T-cell (primary cell): ENCODE measurements around the gene WDR93. TPM values are rescaled to one million over a fixed set of nuclear protein-coding genes. Genes with fewer than 3 reads are reported as not detected.
A peak's percentile ranks its signal among the peaks of the same experiment; 100 is the strongest.

Source experiments
- ATAC-seq, 4 experiments: fragments of 200-7000 bp in 3 of 4; fragments of 150-1000 bp in 1 of 4; cut with Tn5 transposase; replicated peaks in 1 of 4; 1 replicate in 3 of 4; 2 replicates in 1 of 4; pipeline ENCODE4 v1.10.0; 2021; ENCODE audit warnings: moderate library complexity in 3 of 4, mild to moderate bottlenecking in 2 of 4, moderate number of reproducible peaks in 1 of 4
- CTCF ChIA-PET, 2 donors: fragments of 300-600 bp; sonication (Branson Sonifier 250); formaldehyde crosslinking; loops; one replicate each; lab custom pipeline; 2022; ENCODE audit warnings: antibody characterized with exemption in 2 of 2; lab: Charles Lee
- POLR2A ChIA-PET, 2 donors: fragments of 300-600 bp; sonication (Branson Sonifier 250); formaldehyde crosslinking; loops; one replicate each; lab custom pipeline; 2022; ENCODE audit warnings: antibody characterized with exemption in 2 of 2; lab: Charles Lee
- DNase-seq, 35 experiments: peaks; one replicate each; pipeline versions ENCODE4 v3.0.0 to v3.0.0-alpha.2; 2013 to 2023
- H3K27ac ChIP-seq: one replicate; pipeline ENCODE4 v1.5.1; 2013; ENCODE audit warnings: low read length
- H3K27me3 ChIP-seq, 2 experiments: replicated peaks in 1 of 2; 1 replicate in 1 of 2; 2 replicates in 1 of 2; pipeline versions ENCODE4 v1.6.1 to v1.7.0; 2013; ENCODE audit warnings: low read length in 1 of 2, mixed read lengths in 1 of 2; ENCODE audit not compliant: control insufficient read depth in 2 of 2, insufficient read depth in 2 of 2; ENCODE audit errors: extremely low read depth in 1 of 2
- H3K36me3 ChIP-seq, 2 donors: 1 replicate in 1 of 2; 2 replicates in 1 of 2; pipeline versions ENCODE4 v1.6.1 to v1.7.0; 2013; ENCODE audit warnings: low read length in 1 of 2; ENCODE audit not compliant: control insufficient read depth in 2 of 2, insufficient read depth in 1 of 2; ENCODE audit errors: extremely low read depth in 1 of 2
- H3K4me1 ChIP-seq, 2 experiments: 1 replicate in 1 of 2; 2 replicates in 1 of 2; pipeline versions ENCODE4 v1.6.1 to v1.7.0; 2013; ENCODE audit warnings: low read length in 2 of 2, mixed read lengths in 1 of 2; ENCODE audit not compliant: insufficient read depth in 2 of 2, control insufficient read depth in 1 of 2; ENCODE audit errors: extremely low read depth in 1 of 2
- H3K4me3 ChIP-seq, 2 donors: 1 replicate in 1 of 2; 2 replicates in 1 of 2; pipeline versions ENCODE4 v1.5.1 to v1.7.0; 2013; ENCODE audit warnings: mild to moderate bottlenecking in 2 of 2, low read length in 1 of 2, moderate library complexity in 1 of 2; ENCODE audit not compliant: control insufficient read depth in 1 of 2; ENCODE audit errors: extremely low read depth in 1 of 2
- H3K9me3 ChIP-seq: 2 replicates; pipeline ENCODE4 v1.7.0; 2013
- H3K27ac Mint-ChIP-seq, 2 donors: one replicate each; pipeline ENCODE4 v1.8.0; 2020 to 2021; ENCODE audit warnings: mild to moderate bottlenecking in 2 of 2, mixed read lengths in 2 of 2
- H3K27me3 Mint-ChIP-seq, 2 donors: one replicate each; pipeline ENCODE4 v1.8.0; 2021 to 2022; ENCODE audit warnings: mixed read lengths in 2 of 2
- H3K36me3 Mint-ChIP-seq: one replicate; pipeline ENCODE4 v1.8.0; 2021; ENCODE audit warnings: mixed read lengths
- H3K4me1 Mint-ChIP-seq, 3 donors: one replicate each; pipeline ENCODE4 v1.8.0; 2020 to 2022; ENCODE audit warnings: mixed read lengths in 3 of 3, mild to moderate bottlenecking in 1 of 3
- H3K4me3 Mint-ChIP-seq, 3 donors: one replicate each; pipeline ENCODE4 v1.8.0; 2020 to 2022; ENCODE audit warnings: mild to moderate bottlenecking in 3 of 3, mixed read lengths in 3 of 3, moderate library complexity in 3 of 3
- H3K9me3 Mint-ChIP-seq, 3 donors: one replicate each; pipeline ENCODE4 v1.8.0; 2020 to 2022; ENCODE audit warnings: mixed read lengths in 3 of 3
- WGBS: methylation state at CpG from one replicate; pipeline ENCODE4 v1.1.5; 2013; ENCODE audit warnings: missing lambda C conversion rate; ENCODE audit not compliant: insufficient coverage; 5-methylcytosine and 5-hydroxymethylcytosine counted together
- total RNA-seq, 35 experiments: library from RNA in 6 of 35; stranded (reverse) in 6 of 35; fragments of 120-200 nt in 1 of 35; gene quantifications; one replicate each; pipeline versions ENCODE4 v1.2.1 to v1.2.4 and lab custom pipeline; 2013 to 2026

The WDR93 gene
- total RNA-seq, 5 donors from 2014 or later (not counting 1 experiment from before 2014, with no cell fraction given) = 0.13 to 0.35 TPM; not detected in 3

DNA sequence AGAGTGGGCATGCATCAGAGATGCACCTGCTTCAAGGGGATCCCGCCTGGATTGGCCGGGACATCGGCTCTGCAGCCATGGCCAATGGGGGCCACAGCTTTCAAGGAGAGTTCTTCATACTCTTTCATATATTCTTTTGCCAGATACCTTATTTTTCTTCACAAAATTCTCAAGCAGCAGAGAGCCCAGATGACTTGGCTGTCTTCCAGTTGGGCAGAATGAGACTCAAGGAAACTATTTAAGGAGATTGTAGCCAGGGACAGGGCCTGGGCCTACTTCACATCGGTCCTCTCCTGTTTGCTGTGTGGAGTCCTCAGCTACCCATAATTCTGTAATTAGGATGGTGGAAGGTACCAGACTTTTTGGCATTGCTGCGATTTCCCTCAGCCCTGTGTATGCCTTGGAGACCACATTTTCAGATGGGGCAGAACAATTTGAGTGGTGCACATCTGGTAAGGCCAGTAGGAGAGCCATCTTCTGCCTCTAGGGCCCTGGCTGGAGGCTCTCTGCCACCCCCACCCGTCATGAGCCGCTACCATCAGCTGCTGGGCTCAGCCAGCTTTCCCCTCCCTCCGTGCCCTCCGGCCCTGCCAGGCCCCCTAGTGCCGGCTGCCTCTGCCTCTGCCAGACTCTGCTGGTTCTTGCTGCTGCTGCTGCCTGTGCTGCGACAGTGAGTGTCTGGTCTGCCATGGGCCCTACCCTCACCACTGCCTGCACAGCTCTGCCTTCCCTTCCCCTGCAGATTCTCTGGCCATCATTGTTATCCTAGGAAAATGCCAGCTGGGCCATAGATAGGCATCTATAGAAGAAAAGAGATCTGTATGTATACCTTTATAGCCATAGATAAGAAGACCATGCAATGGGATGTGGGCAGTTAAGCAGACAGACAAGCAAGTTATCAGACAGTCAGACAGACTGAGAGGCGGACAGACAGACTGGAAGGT, 18.1 kb upstream of the WDR93 start:
- H3K4me3 Mint-ChIP-seq = no peak overlapping the region
- H3K36me3 Mint-ChIP-seq = no peaks in the 10 kb centered on the region
- Histone ChIP-seq H3K4me1 (no peaks in the 10 kb centered on the region), H3K27ac (no peak overlapping the region), H3K4me3 (no peak overlapping the region), H3K36me3 (no peaks in the 10 kb centered on the region), H3K27me3 (peaks cover 0 to 19% of the 10 kb centered on the region in 2 experiments), H3K9me3 (no peaks in the 10 kb centered on the region)
- POLR2A ChIA-PET = no interaction called here
- CTCF ChIA-PET = no interaction called here
- no peaks in the 10 kb centered on the region for H3K9me3 Mint-ChIP-seq
- DNase-seq (no peak), ATAC-seq (no peak)
- H3K27ac Mint-ChIP-seq = no peak overlapping the region
- WGBS = 91% methylated on average over 10 of the region's 12 CpGs
- H3K4me1 Mint-ChIP-seq = no peaks in the 10 kb centered on the region
- peaks cover 8 to 12% of the 10 kb centered on the region in 2 donors for H3K27me3 Mint-ChIP-seq

GRCh38 chr15:89673165-89673512, 17.5 kb upstream of the WDR93 start:
- Histone ChIP-seq H3K36me3 (no peaks in the 10 kb centered on the region), H3K27me3 (peaks cover 0 to 19% of the 10 kb centered on the region in 2 experiments), H3K27ac (no peak overlapping the region), H3K4me1 (no peaks in the 10 kb centered on the region), H3K9me3 (no peaks in the 10 kb centered on the region), H3K4me3 (no peak overlapping the region)
- Mint-ChIP-seq H3K4me3 (no peak overlapping the region), H3K9me3 (no peaks in the 10 kb centered on the region), H3K27me3 (peaks cover 2 to 6% of the 10 kb centered on the region in 2 donors), H3K4me1 (no peaks in the 10 kb centered on the region), H3K36me3 (no peaks in the 10 kb centered on the region), H3K27ac (no peak overlapping the region)
- WGBS = 82% methylated on average over 8 of the region's 12 CpGs
- ChIA-PET CTCF (no interaction called here), POLR2A (no interaction called here)
- ATAC-seq (peak in 1 of 4 experiments; percentile 43), DNase-seq (peak in 1 of 35 experiments; percentile 10)

DNA sequence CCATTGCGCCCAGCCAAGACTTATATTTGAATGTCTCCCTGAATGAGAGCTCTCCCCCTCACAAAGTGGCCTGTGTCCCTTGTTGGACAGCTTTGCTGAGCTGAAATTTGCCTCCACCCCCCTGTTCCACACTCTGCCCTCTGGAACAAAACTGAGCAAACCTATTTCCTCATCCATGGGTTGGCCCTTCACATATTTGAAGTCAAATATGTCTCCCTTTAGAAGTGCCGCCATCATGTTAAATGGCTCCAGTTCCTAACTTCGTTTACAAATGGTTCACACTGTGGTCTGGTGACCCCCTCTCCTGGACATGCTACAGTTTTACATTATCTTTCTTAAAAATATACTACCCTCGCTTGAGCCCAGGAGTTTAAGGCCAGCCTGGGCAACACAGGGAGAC, 16.1 kb upstream of the WDR93 start:
- WGBS = 67% methylated on average over 3 of the region's 4 CpGs
- CTCF ChIA-PET = no interaction called here

GRCh38 chr15:89675606-89676005, 15.0 kb upstream of the WDR93 start:
- WGBS = no CpG with 5 or more reads among the region's 6 CpGs
- H3K4me1 Mint-ChIP-seq = no peaks in the 10 kb centered on the region
- H3K27ac Mint-ChIP-seq = no peak overlapping the region
- Histone ChIP-seq H3K9me3 (no peaks in the 10 kb centered on the region), H3K4me1 (no peaks in the 10 kb centered on the region), H3K27me3 (peaks cover 0 to 9% of the 10 kb centered on the region in 2 experiments), H3K27ac (no peak overlapping the region), H3K4me3 (no peak overlapping the region), H3K36me3 (no peaks in the 10 kb centered on the region)
- no peaks in the 10 kb centered on the region for H3K9me3 Mint-ChIP-seq
- no peak for ATAC-seq
- no peak for DNase-seq
- peaks cover 0 to 4% of the 10 kb centered on the region in 2 donors for H3K27me3 Mint-ChIP-seq
- H3K36me3 Mint-ChIP-seq = peaks cover 5% of the 10 kb centered on the region
- H3K4me3 Mint-ChIP-seq = no peak overlapping the region
- ChIA-PET CTCF (no interaction called here), POLR2A (interaction anchor here in 1 of 2 donors (0.5 kb wide), 1 partner anchor 100 kb away, joined by 3 read pairs; no protein-coding TSS in a partner anchor)

More for the DNA sequence above, 16.1 kb upstream of the WDR93 start:
- Histone ChIP-seq H3K27me3 (peaks cover 0 to 14% of the 10 kb centered on the region in 2 experiments), H3K4me1 (no peaks in the 10 kb centered on the region), H3K36me3 (no peaks in the 10 kb centered on the region), H3K9me3 (no peaks in the 10 kb centered on the region), H3K27ac (no peak overlapping the region), H3K4me3 (no peak overlapping the region)
- no peaks in the 10 kb centered on the region for H3K36me3 Mint-ChIP-seq
- H3K27me3 Mint-ChIP-seq = peaks cover 0 to 4% of the 10 kb centered on the region in 2 donors
- H3K27ac Mint-ChIP-seq = no peak overlapping the region
- no peak for ATAC-seq
- DNase-seq = no peak
- no peak overlapping the region for H3K4me3 Mint-ChIP-seq
- POLR2A ChIA-PET = no interaction called here
- H3K4me1 Mint-ChIP-seq = no peaks in the 10 kb centered on the region
- no peaks in the 10 kb centered on the region for H3K9me3 Mint-ChIP-seq

DNA sequence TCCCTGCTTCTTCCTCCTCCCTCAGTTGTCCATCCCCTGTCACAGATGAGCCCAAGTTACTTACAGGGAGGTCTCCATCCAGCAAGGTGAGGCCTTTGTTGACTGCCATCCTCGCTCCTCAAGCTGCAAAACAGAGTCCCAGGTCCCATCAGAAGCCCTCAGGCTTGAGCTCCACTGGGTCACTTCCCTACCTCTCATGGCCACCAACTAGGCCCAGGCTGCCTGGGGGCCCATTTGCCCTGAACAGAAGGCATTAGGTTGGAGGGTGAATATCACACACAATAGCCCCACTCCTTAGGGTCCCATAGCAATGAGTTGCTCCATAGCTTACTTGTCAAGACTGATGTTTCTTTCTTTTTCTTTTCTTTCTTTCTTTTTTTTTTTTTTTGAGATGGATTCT, 13.2 kb upstream of the WDR93 start:
- CTCF ChIA-PET = no interaction called here
- Histone ChIP-seq H3K9me3 (no peaks in the 10 kb centered on the region), H3K4me3 (no peak overlapping the region), H3K4me1 (no peaks in the 10 kb centered on the region), H3K36me3 (no peaks in the 10 kb centered on the region), H3K27ac (no peak overlapping the region), H3K27me3 (peaks cover 0 to 2% of the 10 kb centered on the region in 2 experiments)
- Mint-ChIP-seq H3K4me3 (no peak overlapping the region), H3K27me3 (peaks cover 0 to 4% of the 10 kb centered on the region in 2 donors), H3K27ac (no peak overlapping the region), H3K36me3 (peaks cover 13% of the 10 kb centered on the region), H3K4me1 (no peaks in the 10 kb centered on the region), H3K9me3 (no peaks in the 10 kb centered on the region)
- WGBS = 67% methylated on average over 1 of the region's 1 CpG
- ATAC-seq = no peak
- no peak for DNase-seq
- POLR2A ChIA-PET = no interaction called here

GRCh38 chr15:89679212-89679611, 11.4 kb upstream of the WDR93 start, which contains the start of gene PLIN1:
Gene PLIN1 (minus strand): TSS chr15:89679367. CDS start chr15:89677489, 1,878 bp downstream.
- no peak within 1 kb of the TSS for H3K27ac Mint-ChIP-seq
- H3K4me1 Mint-ChIP-seq = no peaks in the 10 kb centered on the region
- Histone ChIP-seq H3K4me1 (no peaks in the 10 kb centered on the region), H3K36me3 (peaks cover 0 to 5% of the 10 kb centered on the region in 2 donors), H3K9me3 (no peaks in the 10 kb centered on the region), H3K27me3 (peaks cover 0 to 2% of the 10 kb centered on the region in 2 experiments), H3K27ac (no peak within 1 kb of the TSS), H3K4me3 (no peak within 1 kb of the TSS)
- no peaks in the 10 kb centered on the region for H3K27me3 Mint-ChIP-seq
- ChIA-PET POLR2A (no interaction called here), CTCF (no interaction called here)
- H3K4me3 Mint-ChIP-seq = no peak within 1 kb of the TSS
- ATAC-seq = no peak
- H3K9me3 Mint-ChIP-seq = no peaks in the 10 kb centered on the region
- no peak for DNase-seq
- H3K36me3 Mint-ChIP-seq = peaks cover 28% of the 10 kb centered on the region
- whole genome bisulfite sequencing = 90% methylated on average over 2 of the region's 2 CpGs
